Measurements from ENCODE around the gene MPV17L.
"Not testable (repeated sequence)": the region's sequence is repeated elsewhere in the genome, so short reads cannot be mapped to it uniquely, and the experiment has no call there.

The MPV17L gene

DNA sequence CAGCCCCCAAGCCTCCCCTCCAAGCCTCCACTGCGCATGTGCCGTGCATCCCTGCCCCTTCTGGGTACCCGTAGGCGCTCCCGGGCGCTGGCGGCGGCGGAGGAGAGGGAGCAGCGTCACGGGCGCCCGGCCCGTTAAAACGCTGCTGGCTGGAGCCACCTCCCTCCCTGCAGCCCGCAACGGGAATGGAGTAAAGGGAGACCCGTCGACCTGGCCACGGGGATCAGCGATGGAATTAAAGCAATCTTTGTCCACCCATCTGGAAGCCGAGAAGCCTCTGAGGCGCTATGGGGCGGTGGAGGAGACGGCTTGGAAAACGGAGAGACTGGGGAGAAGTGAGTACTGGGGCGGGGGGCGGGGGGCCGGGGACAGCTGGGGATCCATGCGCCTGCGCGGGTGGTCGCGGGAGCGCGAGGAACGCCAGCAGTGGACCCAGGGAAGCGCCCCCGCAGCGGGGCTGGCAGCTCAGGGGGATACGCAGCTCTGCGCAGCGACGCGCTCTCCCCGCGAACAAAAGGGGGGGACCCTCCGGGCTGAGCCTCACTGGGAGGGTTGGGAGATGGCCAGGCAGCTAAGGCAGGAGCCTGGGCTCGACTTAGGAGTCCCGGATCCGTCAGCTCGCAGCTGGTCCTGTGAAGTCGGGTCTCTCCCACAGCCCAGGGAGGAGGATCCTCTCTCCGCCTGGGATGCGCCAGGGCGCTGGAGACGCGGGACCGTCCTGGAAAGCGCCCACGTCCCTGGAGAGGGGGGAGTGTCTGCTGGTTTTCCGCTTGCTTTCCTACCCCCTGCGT is 39.1 kb downstream of the MPV17L start, which contains the start of gene BMERB1:
TSS of gene BMERB1 (plus strand) at position 164 of the 791 bp plus-strand sequence. CDS start at position 230, 66 bp downstream.
- TF ChIP-seq, protein P1, sequence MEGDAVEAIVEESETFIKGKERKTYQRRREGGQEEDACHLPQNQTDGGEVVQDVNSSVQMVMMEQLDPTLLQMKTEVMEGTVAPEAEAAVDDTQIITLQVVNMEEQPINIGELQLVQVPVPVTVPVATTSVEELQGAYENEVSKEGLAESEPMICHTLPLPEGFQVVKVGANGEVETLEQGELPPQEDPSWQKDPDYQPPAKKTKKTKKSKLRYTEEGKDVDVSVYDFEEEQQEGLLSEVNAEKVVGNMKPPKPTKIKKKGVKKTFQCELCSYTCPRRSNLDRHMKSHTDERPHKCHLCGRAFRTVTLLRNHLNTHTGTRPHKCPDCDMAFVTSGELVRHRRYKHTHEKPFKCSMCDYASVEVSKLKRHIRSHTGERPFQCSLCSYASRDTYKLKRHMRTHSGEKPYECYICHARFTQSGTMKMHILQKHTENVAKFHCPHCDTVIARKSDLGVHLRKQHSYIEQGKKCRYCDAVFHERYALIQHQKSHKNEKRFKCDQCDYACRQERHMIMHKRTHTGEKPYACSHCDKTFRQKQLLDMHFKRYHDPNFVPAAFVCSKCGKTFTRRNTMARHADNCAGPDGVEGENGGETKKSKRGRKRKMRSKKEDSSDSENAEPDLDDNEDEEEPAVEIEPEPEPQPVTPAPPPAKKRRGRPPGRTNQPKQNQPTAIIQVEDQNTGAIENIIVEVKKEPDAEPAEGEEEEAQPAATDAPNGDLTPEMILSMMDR (IDR thresholded peaks at IDR 0.05; ENCODE audit: low read depth, low read length): no peak
- H3K4me3 ChIP-seq (ENCODE audit: low read depth, low read length): peak within 1 kb of the TSS; percentile 72

DNA sequence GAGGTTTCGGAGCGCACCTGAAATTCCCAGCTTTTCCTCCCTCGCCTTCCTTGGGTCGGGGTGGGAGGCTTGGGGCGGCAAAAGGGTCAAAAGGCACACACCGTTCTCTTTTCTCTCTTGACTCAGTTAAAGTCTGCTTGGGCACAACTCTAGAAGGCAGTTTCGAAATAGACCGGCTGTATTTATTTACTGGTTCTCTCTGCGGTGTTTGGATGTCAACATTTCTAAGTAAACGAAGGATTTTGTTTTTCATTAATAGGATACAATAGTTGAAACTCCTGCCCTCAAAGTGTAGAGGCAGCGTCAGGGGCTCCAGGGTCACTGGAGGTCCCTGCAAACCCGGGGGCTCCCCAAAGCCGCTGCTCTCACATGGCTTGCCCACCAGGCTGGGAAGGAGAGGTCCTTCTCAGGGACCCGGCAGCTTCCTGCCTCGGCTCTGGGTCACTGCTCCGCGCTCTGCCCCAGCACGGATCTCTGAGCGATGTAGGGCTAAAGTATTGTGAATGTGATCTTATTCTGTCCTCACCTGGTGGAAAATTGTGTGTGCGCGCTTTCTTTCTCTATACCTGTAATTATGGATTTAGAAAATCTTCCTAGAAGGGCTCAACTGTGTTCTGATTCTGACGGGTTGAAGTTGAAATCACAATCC is 39.8 kb downstream of the MPV17L start:
- H3K36me3 ChIP-seq: no peaks in the 10 kb centered on the region
- H3K4me3 ChIP-seq (ENCODE audit: low read depth, low read length): peak overlapping the region; percentile 72
- H3K9me3 ChIP-seq (ENCODE audit: severe bottlenecking): no peaks in the 10 kb centered on the region
- H3K27me3 ChIP-seq (ENCODE audit: insufficient read depth, low read depth, severe bottlenecking): no peaks in the 10 kb centered on the region
- H3K27ac ChIP-seq: no peak overlapping the region
- TF ChIP-seq, protein P1 (IDR thresholded peaks at IDR 0.05; ENCODE audit: low read depth, low read length): no peak
- DNase-seq: no peak

More for the DNA sequence above, 39.1 kb downstream of the MPV17L start, which contains the start of gene BMERB1:
- Histone ChIP-seq H3K27me3 (ENCODE audit: insufficient read depth, low read depth, severe bottlenecking) (no peaks in the 10 kb centered on the region), H3K36me3 (no peaks in the 10 kb centered on the region), H3K9me3 (ENCODE audit: severe bottlenecking) (no peaks in the 10 kb centered on the region), H3K27ac (no peak within 1 kb of the TSS)
- peak; percentile 84 for DNase-seq

DNA sequence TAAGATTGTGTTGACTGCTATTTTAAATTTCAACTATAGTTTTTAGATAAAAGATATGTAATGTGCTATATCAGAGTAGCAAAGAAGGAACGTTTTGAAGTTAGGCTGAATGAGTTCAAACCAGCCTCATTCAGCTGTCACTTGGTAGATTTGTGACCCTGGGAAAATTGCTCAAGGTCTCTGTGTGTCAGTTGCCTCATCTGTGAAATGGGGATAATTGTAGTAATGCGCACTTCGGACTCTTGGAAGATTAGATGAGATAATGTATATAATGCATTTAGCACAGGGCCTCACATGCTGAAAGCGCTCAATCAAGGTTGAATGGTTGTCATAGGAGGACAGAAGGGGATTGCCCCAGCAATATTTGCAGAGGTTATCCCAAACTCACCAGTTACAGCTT is 43.5 kb downstream of the MPV17L start:
- H3K27me3 ChIP-seq (ENCODE audit: insufficient read depth, low read depth, severe bottlenecking): no peaks in the 10 kb centered on the region
- TF ChIP-seq, protein P1 (IDR thresholded peaks at IDR 0.05; ENCODE audit: low read depth, low read length): no peak
- H3K27ac ChIP-seq: no peak overlapping the region

DNA sequence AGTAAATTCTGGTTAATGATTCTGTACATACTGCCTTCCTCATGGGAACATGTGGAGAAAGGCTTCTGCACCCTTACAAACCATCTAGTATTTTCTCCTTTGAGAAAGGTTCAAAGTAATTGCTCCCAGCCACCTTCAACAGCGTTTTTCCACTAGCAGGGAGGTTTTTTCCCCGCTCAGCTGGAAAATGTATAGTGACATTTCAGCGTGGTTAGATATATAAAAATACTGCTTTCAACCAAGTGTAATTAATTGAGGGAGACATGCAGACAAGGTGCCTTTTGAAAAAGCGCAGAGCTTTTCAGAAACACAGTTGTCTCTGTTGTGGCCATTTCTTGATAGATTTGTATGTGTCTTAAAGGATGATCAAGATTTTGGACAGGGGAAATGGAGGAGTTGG is 44.0 kb downstream of the MPV17L start:
- Histone ChIP-seq H3K9me3 (ENCODE audit: severe bottlenecking) (peaks cover 2% of the 10 kb centered on the region), H3K4me3 (ENCODE audit: low read depth, low read length) (no peak overlapping the region), H3K27ac (no peak overlapping the region), H3K36me3 (no peaks in the 10 kb centered on the region), H3K27me3 (ENCODE audit: insufficient read depth, low read depth, severe bottlenecking) (no peaks in the 10 kb centered on the region)
- DNase-seq: no peak
- TF ChIP-seq, protein P1 (IDR thresholded peaks at IDR 0.05; ENCODE audit: low read depth, low read length): no peak

More for the DNA sequence above, 43.5 kb downstream of the MPV17L start:
- no peak for DNase-seq
- no peak overlapping the region for H3K4me3 ChIP-seq (ENCODE audit: low read depth, low read length)
- no peaks in the 10 kb centered on the region for H3K36me3 ChIP-seq
- no peaks in the 10 kb centered on the region for H3K9me3 ChIP-seq (ENCODE audit: severe bottlenecking)

DNA sequence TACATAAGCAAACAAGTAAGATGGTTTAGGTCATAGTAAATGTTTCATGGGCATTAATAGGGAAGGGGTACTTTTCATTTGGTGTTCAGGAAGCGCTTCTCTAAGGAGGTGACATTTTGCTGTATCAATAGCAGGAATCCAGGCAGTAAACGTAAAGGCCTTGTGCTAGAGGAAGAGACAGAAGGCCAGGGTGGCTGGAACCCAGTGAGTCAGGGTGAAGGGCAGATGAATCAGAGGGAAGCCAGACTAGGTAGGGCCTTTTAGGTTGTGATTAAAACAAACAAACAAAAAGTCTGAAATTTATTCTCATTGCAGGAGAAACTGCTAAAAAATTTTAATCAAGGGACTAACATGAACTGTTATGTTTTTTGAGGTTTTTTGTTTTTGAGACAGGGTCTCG is 45.3 kb downstream of the MPV17L start:
- Histone ChIP-seq H3K27ac (no peak overlapping the region), H3K4me3 (ENCODE audit: low read depth, low read length) (no peak overlapping the region), H3K27me3 (ENCODE audit: insufficient read depth, low read depth, severe bottlenecking) (no peaks in the 10 kb centered on the region), H3K36me3 (no peaks in the 10 kb centered on the region), H3K9me3 (ENCODE audit: severe bottlenecking) (peaks cover 2% of the 10 kb centered on the region)
- TF ChIP-seq, protein P1 (IDR thresholded peaks at IDR 0.05; ENCODE audit: low read depth, low read length): no peak
- no peak for DNase-seq

DNA sequence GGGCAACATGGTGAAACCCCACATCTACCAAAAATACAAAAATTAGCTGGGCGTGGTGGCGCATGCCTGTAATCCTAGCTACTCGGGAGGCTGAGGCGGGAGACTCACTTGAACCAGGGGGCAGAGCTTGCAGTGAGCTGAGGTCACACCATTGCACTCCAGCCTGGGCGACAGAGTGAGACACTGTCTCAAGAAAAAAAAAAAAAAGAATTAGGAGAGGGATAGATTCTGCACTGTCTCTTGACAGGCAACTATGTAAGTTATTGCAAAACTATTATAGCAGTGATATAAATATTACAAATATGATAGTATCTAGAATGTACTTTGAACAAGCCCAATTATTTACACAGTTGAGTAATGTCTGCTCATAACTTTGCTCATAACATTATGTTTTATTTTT is 46.6 kb downstream of the MPV17L start:
- not testable (repeated sequence) for H3K27me3 ChIP-seq (ENCODE audit: insufficient read depth, low read depth, severe bottlenecking); DNase-seq; H3K36me3 ChIP-seq; H3K4me3 ChIP-seq (ENCODE audit: low read depth, low read length); H3K27ac ChIP-seq; H3K9me3 ChIP-seq (ENCODE audit: severe bottlenecking)

Data from WERI-Rb-1 (cell line).